HepG2 (cell line): ENCODE results near the gene MCFD2. TPM values are rescaled to one million over a fixed set of nuclear protein-coding genes. Genes with fewer than 3 reads are reported as not detected.

Source experiments
- ATAC-seq: fragments of 200-7000 bp; cut with Tn5 transposase; 3 replicates; pipeline ENCODE4 v1.9.1; 2020; ENCODE audit warnings: mild to moderate bottlenecking, moderate library complexity
- BruUV-seq: library from RNA; stranded (reverse); fragments of 400-500 nt; replicated peaks from 2 replicates; lab custom pipeline; 2021; lab: Mats Ljungman, UMichigan
- CTCF ChIA-PET: fragments of 300-600 bp; formaldehyde crosslinking; extraction: SDS; loops from one replicate; lab custom pipeline; 2021; ENCODE audit warnings: low total read pairs, inconsistent platforms, low intra/inter-chr PET ratio; lab: Yijun Ruan, JAX
- POLR2A ChIA-PET: fragments of 350-600 bp; sonication (Branson Sonifier 250); formaldehyde crosslinking; loops from one replicate; lab custom pipeline; 2020; ENCODE audit warnings: antibody characterized with exemption, inconsistent platforms; lab: Yijun Ruan, JAX
- DNase-seq: peaks from one replicate; pipeline ENCODE4 v3.0.0-alpha.2; 2015; ENCODE audit warnings: low spot score
- FAIRE-seq: peaks from 3 replicates; lab custom pipeline; 2011; peaks lifted over from hg19 to GRCh38; lab: Jason Lieb, UNC
- H2AFZ ChIP-seq: one replicate; pipeline ENCODE4 v1.6.1; 2011; ENCODE audit warnings: low read length, inconsistent platforms
- H3K27ac ChIP-seq: fragments of 300-600 bp; 3 replicates; pipeline ENCODE4 v1.8.0; 2011; ENCODE audit warnings: mixed run types, mild to moderate bottlenecking, mixed read lengths, low read length, inconsistent platforms; ENCODE audit not compliant: insufficient read depth; ENCODE audit errors: extremely low read length
- H3K27me3 ChIP-seq, 2 experiments: fragments of 200-600 bp in 1 of 2; 2 replicates in 1 of 2; 3 replicates in 1 of 2; pipeline versions ENCODE4 v1.6.0 to v1.8.0; 2011; ENCODE audit warnings: low read length in 2 of 2, mild to moderate bottlenecking in 2 of 2, moderate library complexity in 2 of 2, inconsistent platforms in 1 of 2; ENCODE audit not compliant: insufficient read depth in 2 of 2, control insufficient read depth in 1 of 2
- H3K36me3 ChIP-seq, 2 experiments: fragments of 200-600 bp in 1 of 2; replicated peaks in 1 of 2; 2 replicates in 1 of 2; 3 replicates in 1 of 2; pipeline versions ENCODE4 v1.5.1 to v1.8.0; 2011; ENCODE audit warnings: low read length in 2 of 2, inconsistent platforms in 1 of 2; ENCODE audit not compliant: insufficient read depth in 2 of 2, control insufficient read depth in 1 of 2
- H3K4me1 ChIP-seq: 2 replicates; pipeline ENCODE4 v1.5.1; 2012; ENCODE audit warnings: low read length, inconsistent platforms; ENCODE audit not compliant: insufficient read depth
- H3K4me2 ChIP-seq: 2 replicates; pipeline ENCODE4 v1.6.0; 2011; ENCODE audit warnings: low read depth, low read length, inconsistent platforms
- H3K4me3 ChIP-seq, 3 experiments: fragments of 200-600 bp in 1 of 3; sonication (generic), shearing (Covaris generic) in 1 of 3; replicated peaks in 1 of 3; 2 replicates each; pipeline ENCODE4 v1.5.1; 2011 to 2016; ENCODE audit warnings: low read length in 3 of 3, inconsistent platforms in 2 of 3, low read depth in 2 of 3, mild to moderate bottlenecking in 2 of 3, control low read depth in 1 of 3, mixed read lengths in 1 of 3; ENCODE audit not compliant: insufficient read depth in 1 of 3
- H3K79me2 ChIP-seq: one replicate; pipeline ENCODE4 v1.6.1; 2011; ENCODE audit warnings: low read length, inconsistent platforms; ENCODE audit not compliant: insufficient read depth
- H3K9ac ChIP-seq: 2 replicates; pipeline ENCODE4 v1.6.0; 2011; ENCODE audit warnings: mild to moderate bottlenecking, low read depth, low read length, inconsistent platforms; ENCODE audit not compliant: insufficient read depth
- H3K9me3 ChIP-seq: 2 replicates; pipeline ENCODE4 v1.5.1; 2012; ENCODE audit warnings: mild to moderate bottlenecking, low read length
- H4K20me1 ChIP-seq: 2 replicates; pipeline ENCODE4 v1.6.0; 2011; ENCODE audit warnings: inconsistent platforms, mild to moderate bottlenecking, low read length, moderate library complexity; ENCODE audit not compliant: insufficient read depth
- AHR ChIP-seq: IDR thresholded peaks from 2 replicates; pipeline ENCODE4 v1.6.1; 2018; ENCODE audit warnings: missing genetic modification reagents, missing compliant biosample characterization
- ARID3A ChIP-seq: IDR thresholded peaks from 2 replicates; pipeline ENCODE4 v1.6.1; 2012; ENCODE audit warnings: low read depth, low read length, improper control_type of control experiment
- CCAR2 ChIP-seq: fragments of 200-400 bp; formaldehyde crosslinking; optimal IDR thresholded peaks from 2 replicates; pipeline ENCODE3; 2018; ENCODE audit warnings: low read depth, mild to moderate bottlenecking, low read length, moderate library complexity
- MYC ChIP-seq: sonication (generic); formaldehyde crosslinking; IDR thresholded peaks from 2 replicates; pipeline ENCODE4 v1.9.0; 2021; ENCODE audit warnings: missing genetic modification reagents, borderline replicate concordance
- NCOA2 ChIP-seq: sonication (generic); formaldehyde crosslinking; IDR thresholded peaks from 2 replicates; pipeline ENCODE4 v1.8.0; 2022; ENCODE audit warnings: inconsistent platforms
- SP1 ChIP-seq, 2 experiments: fragments of 450-650 bp in 1 of 2; sonication (generic) in 1 of 2; formaldehyde crosslinking in 1 of 2; IDR thresholded peaks; 2 replicates each; pipeline versions ENCODE4 v1.4.0 to v1.6.1; 2016 to 2020; ENCODE audit warnings: missing genetic modification reagents in 1 of 2
- ZFY ChIP-seq: sonication (generic); formaldehyde crosslinking; IDR thresholded peaks from 2 replicates; pipeline ENCODE4 v1.4.0; 2020; ENCODE audit warnings: missing genetic modification reagents
- ZNF225 ChIP-seq: sonication (generic); formaldehyde crosslinking; IDR thresholded peaks from 2 replicates; pipeline ENCODE4 v1.4.0; 2020; ENCODE audit warnings: mild to moderate bottlenecking, missing genetic modification reagents
- ZNF280B ChIP-seq: sonication (generic); formaldehyde crosslinking; IDR thresholded peaks from 2 replicates; pipeline ENCODE4 v1.5.0; 2020; ENCODE audit warnings: missing genetic modification reagents, mild to moderate bottlenecking, borderline replicate concordance
- ZNF317 ChIP-seq: sonication (generic); formaldehyde crosslinking; IDR thresholded peaks from 2 replicates; pipeline ENCODE4 v1.5.0; 2020; ENCODE audit warnings: mild to moderate bottlenecking, missing genetic modification reagents
- ZNF318 ChIP-seq: sonication (generic); formaldehyde crosslinking; IDR thresholded peaks from 2 replicates; pipeline ENCODE4 v1.4.0; 2020; ENCODE audit warnings: mild to moderate bottlenecking, missing genetic modification reagents
- ZNF354B ChIP-seq: sonication (generic); formaldehyde crosslinking; IDR thresholded peaks from 2 replicates; pipeline ENCODE4 v1.8.0; 2022; ENCODE audit warnings: mild to moderate bottlenecking, missing genetic modification reagents
- ZNF576 ChIP-seq: sonication (generic); formaldehyde crosslinking; IDR thresholded peaks from 2 replicates; pipeline ENCODE4 v1.4.0; 2020; ENCODE audit warnings: mild to moderate bottlenecking, missing genetic modification reagents
- WGBS: methylation state at CpG from one replicate; pipeline ENCODE4 v1.1.6; 2017; ENCODE audit warnings: low lambda C conversion rate; 5-methylcytosine and 5-hydroxymethylcytosine counted together
- in situ Hi-C: cut with HindIII; loops from 2 replicates; pipeline ENCODE4 v1.10.0; 2017; ENCODE audit warnings: low pct_unique_long_range_greater_than_20kb; ENCODE audit not compliant: extremely low pct_ligation_motif_present
- intact Hi-C: fragments of 100-400 bp; cut with micrococcal nuclease; formaldehyde crosslinking; loops from one replicate; pipeline ENCODE4 v1.10.0; 2022; ENCODE audit not compliant: unreplicated experiment
- polyA plus RNA-seq, 8 experiments: library from polyadenylated mRNA; depleted of rRNA in 3 of 8; stranded (reverse) in 7 of 8; unstranded in 1 of 8; fragments of >200 nt; fragmentation: Illumina TruSeq in 4 of 8; extraction: Trizol in 4 of 8; gene quantifications; 2 replicates each; pipeline versions ENCODE4 v1.2.1 to v1.2.3, GENCODE V29; 2011 to 2016; ENCODE audit warnings: low read depth in 4 of 8, missing spikeins in 1 of 8, mixed read lengths in 1 of 8; ENCODE audit not compliant: insufficient read depth in 1 of 8
- total RNA-seq, 5 experiments: library from RNA; depleted of rRNA; stranded (reverse); fragments of >200 nt; fragmentation: Illumina TruSeq; extraction: Trizol; gene quantifications; 2 replicates each; pipeline ENCODE4 v1.2.3, GENCODE V29; 2016; ENCODE audit warnings: low read depth in 1 of 5

MCFD2 gene
- total and polyA plus RNA-seq, 2 of the 13 experiments (the other 11 are each of a cell fraction or from before 2014, with no cell fraction given) = 183 to 232 TPM

- FAIRE-seq (no peak), ATAC-seq (no peak), DNase-seq (no peak)
- Histone ChIP-seq H3K36me3 (no peaks in the 10 kb centered on the region), H4K20me1 (no peaks in the 10 kb centered on the region), H3K27me3 (peaks cover 5 to 19% of the 10 kb centered on the region in 2 experiments; a peak in 4 of 5 replicates), H3K9me3 (no peaks in the 10 kb centered on the region), H2AFZ (no peak overlapping the region), H3K4me1 (peaks cover 33% of the 10 kb centered on the region), H3K79me2 (no peaks in the 10 kb centered on the region), H3K9ac (no peak overlapping the region), H3K27ac (no peak overlapping the region), H3K4me3 (no peak overlapping the region), H3K4me2 (no peak overlapping the region)
- in situ Hi-C loops (no loop called here), intact Hi-C loops (no loop called here)
- POLR2A ChIA-PET = no interaction called here
- no TSS peak for BruUV-seq
- WGBS = 52% methylated on average over 6 of the region's 6 CpGs
- CTCF ChIA-PET = no interaction called here
- TF ChIP-seq ZNF317 (CRISPR knock-in tag) = no peak
- TF ChIP-seq ZNF576 (CRISPR knock-in tag) = no peak
- no peak for TF ChIP-seq ZNF318
- no peak for TF ChIP-seq ARID3A
- no peak for TF ChIP-seq CCAR2
- TF ChIP-seq ZFY = no peak
- no peak for TF ChIP-seq NCOA2 (CRISPR knock-in tag)
- no peak for TF ChIP-seq MYC (CRISPR knock-in tag)
- no peak for TF ChIP-seq AHR (CRISPR knock-in tag)
- no peak for TF ChIP-seq SP1 (IDR thresholded peaks at IDR 0.05)
- TF ChIP-seq SP1 (CRISPR knock-in tag; IDR thresholded peaks at IDR 0.05) = no peak
- TF ChIP-seq ZNF354B (CRISPR knock-in tag) = no peak
- no peak for TF ChIP-seq ZNF280B (CRISPR knock-in tag)
- no peak for TF ChIP-seq ZNF225 (CRISPR knock-in tag)
Observed at GRCh38 chr2:46871976-46872381, 43.6 kb downstream of the MCFD2 start.
